Fibroblast of skin of right biceps (primary cell): ENCODE measurements around the gene L3MBTL4.

Experiments used
- DNase-seq: peaks from one replicate; pipeline ENCODE4 v3.0.0-alpha.2; 2013

L3MBTL4 gene

DNA sequence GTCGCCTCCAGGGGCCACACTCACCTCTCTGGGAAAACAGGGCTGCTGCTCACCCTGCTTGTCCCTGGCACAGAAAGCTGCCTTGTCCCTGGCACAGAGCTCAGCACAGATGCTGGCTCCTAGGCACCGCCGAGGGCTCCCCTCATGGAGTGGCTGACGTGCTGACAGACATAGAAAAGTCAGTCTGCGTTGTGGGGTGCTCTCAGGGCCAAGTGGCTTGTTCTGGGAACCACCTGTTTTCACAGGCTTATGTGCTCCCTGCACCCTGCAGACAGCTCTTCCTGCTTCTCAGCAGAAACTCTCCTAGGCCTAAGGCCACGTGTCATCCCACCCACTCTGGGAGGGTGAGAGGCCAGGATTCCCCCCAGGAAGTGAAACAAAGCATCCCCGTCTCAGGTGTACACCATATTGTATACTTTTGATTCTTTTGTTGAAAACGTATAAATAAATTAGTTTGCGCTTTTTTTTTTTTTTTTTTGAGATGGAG lies 434.7 kb downstream of the L3MBTL4 start:
- no peak for DNase-seq

DNA sequence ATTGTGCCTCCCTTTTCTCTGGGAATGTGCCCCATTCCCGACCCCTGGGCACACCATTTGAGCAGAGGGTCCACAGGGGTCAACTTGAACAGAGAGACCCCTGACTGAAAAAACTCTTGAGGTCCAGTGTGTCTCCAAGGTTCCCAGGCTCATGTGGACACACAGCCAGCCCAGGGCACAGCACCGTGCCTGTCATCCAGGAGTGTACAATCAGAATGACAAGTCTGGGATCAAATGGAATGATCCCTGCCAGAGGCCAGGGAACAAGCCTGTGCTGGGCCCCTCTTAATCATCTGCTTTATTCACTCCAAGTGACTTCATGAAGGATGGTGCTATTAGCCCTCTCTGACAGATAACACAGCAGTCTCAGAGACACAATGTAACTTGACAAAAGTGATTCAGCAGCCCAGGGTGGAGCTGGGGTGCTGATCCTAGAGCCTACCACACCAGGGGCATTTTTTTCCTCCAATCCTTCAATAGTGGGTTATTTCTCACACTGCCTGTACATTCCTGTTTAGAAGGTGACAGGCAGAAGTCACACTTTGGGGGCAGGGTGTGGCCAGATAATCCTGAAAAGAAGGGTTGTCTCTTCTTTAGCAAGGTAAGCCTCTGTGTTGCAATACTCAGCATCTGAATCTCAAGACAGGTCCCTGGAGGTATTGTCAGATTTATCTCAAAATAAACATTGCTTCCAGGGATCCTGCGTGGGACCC lies 435.4 kb downstream of the L3MBTL4 start:
- no peak for DNase-seq

DNA sequence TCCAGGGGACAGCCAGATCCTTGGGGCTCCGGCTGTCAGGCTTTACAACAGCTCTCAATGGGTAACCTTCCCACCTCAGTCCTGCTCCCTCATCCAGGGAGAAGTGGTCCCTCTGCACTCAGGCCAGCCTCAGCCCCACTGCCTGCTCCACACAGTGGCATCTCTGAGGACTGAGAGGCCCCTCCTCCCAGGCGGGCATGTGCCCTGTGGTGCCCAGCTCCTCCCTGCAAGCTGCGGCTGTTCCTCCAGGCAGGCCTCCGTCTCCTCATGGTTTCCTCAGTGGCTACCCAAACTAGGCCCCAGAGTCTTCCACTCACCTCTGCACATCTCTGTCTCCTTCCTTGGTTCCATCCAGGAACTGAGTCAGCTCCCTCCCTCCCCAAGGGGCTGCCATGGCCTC lies 437.7 kb downstream of the L3MBTL4 start:
- no peak for DNase-seq

DNA sequence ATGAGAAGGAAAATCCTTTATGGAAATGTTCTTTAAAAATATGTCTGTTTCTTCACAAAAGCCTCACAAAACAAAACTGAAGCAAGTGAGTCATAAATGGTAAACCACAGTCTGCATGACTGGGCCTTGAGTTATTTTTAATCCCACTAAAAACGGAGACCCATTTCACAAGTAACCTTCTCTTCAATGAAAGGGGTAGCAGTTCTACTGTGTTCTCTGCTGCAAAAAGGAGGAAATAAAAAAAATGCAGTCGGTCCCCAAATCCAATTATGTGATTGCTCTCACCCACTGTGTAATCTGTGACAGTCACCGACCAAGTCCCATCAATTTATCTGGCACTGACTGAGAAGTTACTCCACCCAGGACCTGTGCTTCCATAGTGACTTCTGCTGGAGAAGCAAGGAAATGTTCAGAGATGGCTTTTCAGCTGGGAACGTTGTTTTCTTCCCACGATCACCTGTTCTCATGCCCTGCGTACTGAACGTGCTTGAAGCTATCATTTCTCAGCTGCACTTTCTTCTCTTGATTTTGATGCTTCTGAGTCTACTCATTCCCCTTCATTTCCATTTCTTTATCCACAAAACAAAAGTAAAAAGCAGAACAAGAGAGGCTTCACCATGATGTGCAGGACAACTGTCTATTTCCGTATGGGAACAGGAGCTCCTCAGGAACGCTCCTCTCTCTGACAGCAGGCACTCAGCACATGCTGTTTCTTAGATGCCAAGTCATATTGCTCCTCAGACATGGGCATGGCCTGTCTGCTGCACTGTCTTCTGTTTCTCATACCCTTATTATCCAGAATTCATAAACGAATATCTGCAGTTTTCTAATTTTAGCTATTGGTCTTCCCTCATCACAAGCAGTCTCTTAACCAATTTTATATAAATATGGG lies 439.4 kb downstream of the L3MBTL4 start:
- peak; percentile 83 for DNase-seq

DNA sequence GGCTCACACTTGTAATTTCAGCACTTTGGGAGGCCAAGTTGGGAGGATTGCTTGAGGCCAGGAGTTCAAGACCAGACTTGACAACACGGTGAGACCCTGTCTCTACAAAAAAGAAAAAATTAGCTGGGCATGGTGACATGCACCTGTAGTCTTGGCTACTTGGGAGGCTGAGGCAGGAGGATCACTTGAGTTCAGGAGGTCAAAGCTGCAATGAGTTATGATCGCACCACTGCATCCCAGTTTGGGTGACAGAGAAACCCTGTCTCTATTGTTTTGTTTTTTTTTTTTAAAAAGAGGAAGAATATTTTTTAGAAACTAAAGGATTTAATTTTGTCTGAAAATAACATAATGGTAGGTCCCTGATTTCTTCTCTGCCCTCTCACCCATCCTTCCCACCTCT lies 440.0 kb downstream of the L3MBTL4 start:
- no peak for DNase-seq

DNA sequence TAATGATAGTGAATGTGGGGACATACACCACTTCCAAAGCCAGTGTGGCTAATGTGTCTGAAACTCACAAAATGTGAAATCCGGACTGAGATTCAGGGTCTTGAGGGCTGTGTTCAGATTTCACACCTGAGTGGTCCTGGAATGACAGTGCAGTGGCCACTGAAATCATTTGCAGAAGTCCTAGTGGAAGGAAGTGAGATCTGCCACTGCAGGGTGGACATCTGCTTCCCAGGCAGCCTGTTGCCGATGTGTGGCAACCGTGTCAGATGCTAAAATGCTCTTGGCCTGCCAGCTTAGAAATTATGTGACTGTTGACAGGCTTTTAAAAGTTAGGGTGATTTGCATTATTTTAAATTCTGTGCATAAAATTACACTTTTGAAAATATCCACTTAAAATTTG lies 441.6 kb downstream of the L3MBTL4 start:
- DNase-seq = no peak

DNA sequence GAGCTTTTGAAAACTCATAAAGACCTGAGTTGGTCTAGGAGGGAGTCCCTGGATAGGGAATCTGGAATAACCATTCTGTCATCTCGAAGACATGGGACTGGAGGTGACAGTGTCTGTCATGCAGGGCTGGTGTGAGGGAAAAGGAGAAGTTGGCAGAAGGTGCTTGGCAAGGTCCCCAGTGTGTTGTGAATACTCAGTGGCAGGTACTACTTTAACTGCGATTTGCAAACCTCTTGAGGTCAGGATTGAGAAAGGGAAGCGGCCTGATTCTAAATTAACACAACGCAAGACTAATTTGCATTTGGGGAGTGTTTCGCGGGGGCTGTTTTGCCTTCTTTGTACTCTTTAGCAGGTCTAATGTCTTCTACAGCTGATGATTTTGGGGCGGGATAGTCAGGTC lies 442.4 kb downstream of the L3MBTL4 start:
- no peak for DNase-seq

DNA sequence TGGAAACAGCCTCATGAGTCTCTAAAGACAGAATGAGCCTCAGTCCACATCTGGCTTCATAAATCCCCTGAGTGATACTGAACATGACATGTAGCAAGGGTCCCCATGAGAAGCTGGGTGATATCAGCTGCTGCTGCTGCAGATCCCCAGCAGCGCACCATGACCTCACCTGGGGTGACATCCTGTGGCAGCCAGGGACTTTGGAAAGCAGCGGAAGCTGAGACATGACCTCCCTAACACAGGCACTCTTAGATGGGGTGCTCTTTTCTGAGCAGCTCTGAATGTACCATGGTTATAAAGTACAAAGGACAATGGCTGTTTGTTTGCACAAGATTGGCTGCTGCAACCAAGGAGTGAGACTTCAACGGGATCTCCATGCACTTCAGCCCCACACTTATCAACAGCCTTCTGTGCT lies 444.7 kb downstream of the L3MBTL4 start:
- no peak for DNase-seq

DNA sequence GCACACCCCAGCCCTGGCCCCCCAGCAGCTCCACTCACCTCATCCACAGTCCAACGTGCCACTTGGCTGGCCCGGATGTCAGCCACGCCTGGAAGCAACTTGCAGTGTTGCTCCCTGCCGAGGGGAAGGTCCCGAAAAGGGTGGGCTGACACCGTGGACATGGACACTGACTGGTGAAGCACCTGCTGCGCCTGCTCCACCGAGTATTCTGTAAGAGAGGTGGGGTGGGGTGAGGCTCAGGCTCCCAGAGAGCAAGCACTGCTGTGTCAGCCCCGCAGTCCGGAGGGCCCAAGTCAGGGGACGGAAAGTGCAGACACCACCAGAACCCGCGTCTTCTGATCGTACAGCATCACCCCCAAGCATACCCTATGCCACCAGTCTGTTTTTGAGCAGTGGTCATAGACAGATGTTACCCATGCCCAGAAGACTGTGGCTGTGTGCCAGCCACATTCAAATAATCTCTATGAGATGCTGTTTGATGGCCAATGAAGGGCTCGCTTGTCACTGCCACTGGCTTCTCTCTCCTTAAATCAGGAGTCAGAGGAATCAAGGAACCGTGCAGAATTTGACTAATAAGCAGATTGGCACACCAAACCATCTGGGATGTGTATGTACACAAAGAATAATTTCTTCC lies 445.2 kb downstream of the L3MBTL4 start:
- no peak for DNase-seq

DNA sequence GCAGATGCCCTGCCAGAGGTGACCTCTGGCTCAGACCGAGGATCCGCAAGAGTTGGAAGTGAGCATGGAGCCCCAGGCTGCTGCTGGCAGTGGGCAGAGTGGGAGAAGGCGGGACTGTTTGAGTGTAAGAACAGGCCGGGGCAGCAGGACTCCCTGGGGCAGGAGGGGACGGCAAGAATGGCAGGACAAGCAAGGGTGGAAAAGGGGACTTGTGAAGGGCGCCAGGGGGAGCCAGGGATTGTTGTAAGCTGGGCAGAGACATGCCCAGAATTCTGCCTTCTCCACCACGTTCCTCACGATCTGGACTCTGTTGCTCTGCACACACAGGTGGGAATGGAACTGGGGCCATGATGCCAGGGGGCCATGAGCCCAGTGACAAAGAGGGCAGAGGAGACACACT lies 447.0 kb downstream of the L3MBTL4 start:
- DNase-seq = no peak

DNA sequence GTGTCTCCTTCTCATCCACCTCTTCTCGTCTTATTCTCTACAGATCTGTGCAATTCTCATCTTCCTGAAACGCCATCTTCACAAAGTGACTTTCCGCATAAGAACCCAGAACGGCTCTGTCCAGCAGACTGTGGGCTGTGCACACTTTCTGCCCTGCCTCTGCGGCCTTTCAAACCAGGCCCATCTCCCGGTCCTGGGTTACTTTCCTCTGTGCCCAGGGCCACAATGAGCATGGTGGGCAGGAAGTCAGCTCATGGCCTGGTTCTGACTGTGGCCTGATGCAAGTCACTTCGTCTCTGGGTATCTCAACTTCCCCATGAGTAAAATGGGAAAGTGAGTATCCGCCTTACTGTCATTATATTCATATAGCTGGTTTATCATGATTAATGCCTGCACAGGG lies 447.7 kb downstream of the L3MBTL4 start:
- DNase-seq = no peak

DNA sequence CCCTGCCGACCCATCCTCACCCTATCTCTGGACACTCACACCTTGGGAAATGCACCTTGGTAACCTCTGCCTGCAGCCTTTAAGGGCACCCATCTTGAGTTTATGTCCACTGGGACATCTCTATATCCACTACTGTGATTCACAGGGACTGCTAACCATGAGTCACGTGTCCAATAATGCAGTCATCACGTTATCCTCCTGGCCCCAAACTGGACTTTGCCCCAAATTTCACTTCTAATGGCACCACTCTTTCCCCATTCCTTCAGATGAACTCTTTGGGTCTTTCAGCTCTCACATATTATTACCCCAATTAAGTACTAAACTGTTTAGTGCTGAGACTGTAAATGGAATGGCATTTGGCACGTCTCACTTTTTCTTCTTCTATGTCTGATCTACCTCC lies 448.2 kb downstream of the L3MBTL4 start:
- no peak for DNase-seq

DNA sequence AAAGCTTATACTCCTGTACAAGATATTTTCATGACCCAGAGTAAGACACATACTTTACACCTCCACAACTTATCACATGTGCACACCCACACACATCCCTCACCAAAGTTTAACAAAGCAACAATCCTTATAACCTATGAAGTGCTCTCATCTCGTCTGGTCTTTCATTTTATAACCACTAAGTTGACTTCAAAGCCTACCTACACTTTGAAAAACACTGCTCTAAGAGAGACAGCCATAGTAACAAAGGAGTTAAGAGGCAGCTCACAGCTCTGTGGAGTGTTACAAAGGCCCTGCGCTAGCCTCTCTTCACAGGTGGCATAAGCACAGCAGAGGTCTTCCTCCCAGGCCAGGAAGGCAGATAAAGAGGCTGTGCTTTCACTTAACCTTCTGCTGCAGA lies 449.7 kb downstream of the L3MBTL4 start:
- no peak for DNase-seq

DNA sequence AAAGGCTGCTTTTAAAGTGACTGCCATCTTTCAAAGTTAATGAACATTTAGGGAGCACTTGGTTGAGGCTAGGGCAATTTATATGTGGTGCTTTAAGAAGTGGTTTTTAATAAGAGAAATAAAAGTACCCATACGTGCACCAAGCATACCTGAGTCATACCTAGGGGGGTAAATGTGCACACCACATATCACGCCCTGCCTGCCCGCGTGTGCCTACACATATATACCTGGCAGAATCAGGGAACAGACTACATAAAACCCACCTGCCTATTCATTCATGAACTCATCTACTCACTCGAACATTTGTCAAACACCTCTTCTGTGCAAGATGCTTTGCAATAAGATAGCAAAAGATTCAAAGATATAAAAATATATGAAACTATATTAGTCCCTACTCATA lies 450.1 kb downstream of the L3MBTL4 start:
- DNase-seq = no peak

DNA sequence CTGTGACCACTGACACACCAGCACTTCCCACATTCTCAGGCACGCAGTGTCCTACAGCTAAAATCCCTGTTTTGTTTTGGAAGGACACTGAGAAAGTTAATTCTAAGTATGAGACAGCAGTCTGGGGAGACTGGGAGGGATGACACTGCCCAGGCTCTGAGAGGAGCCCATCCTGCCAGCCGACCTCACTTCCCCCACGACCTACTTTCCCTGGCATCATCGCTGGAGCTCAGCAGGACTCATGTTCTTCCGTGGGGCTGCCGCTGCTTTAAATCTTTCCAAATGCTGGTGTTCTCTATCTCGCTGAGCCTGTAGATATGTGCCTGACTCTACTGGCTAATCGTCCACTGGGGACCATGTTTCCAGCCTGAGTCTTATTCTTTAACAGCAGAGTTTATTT lies 450.6 kb downstream of the L3MBTL4 start:
- DNase-seq = no peak

DNA sequence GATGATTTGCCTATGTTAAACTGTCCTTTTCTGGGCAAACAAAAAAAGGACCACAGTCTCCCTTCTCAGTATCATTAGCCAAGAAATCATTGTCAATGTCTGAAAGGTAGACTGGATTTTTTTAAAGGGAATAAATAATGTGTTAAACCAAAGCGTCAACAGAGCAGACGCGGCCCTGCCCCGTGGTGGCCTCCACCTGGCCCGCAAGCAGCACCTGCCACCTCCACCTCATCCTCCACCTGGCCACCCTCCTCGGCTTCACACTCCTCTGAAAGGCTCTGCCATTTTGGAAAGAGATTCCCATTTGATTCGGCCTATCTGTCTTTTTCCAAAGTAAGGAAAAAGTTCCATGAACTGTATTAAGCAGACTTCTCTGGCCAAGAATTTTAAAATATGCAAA lies 451.4 kb downstream of the L3MBTL4 start:
- no peak for DNase-seq

DNA sequence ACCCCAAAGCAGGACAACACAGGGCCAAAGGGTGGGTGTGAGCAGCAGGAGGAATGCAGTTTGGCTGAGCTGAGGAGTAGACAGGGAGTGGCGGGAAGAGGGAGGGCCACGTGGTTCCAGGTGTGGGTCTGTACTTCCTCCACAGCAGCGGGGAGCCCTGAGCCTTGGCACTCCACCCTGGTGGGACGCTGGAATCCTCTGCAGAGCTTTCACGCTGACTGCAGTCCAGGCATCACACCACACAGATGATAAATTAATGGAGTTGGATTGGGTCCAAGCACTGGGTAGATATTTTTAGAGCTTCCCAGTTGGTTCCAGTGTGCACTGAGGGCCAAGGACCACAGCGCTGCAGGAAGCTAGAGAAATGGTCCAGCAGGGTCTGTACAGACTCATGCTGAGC lies 452.3 kb downstream of the L3MBTL4 start:
- no peak for DNase-seq

DNA sequence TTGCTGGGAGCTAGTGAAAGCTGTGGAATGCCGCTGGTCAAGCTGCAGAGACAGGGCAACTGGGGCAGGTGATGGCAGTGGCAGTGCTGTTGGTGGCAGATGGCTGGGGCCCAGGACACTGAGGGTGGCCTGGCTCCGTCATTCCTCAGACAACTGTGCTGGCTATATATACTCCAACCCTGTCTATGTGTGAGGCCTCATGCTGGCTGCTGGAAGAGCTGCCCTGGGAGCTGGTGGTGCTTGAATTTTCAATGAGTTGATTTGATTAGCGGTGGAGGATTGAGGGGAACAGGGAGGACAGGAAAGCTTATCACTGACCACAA lies 452.9 kb downstream of the L3MBTL4 start:
- DNase-seq = no peak

DNA sequence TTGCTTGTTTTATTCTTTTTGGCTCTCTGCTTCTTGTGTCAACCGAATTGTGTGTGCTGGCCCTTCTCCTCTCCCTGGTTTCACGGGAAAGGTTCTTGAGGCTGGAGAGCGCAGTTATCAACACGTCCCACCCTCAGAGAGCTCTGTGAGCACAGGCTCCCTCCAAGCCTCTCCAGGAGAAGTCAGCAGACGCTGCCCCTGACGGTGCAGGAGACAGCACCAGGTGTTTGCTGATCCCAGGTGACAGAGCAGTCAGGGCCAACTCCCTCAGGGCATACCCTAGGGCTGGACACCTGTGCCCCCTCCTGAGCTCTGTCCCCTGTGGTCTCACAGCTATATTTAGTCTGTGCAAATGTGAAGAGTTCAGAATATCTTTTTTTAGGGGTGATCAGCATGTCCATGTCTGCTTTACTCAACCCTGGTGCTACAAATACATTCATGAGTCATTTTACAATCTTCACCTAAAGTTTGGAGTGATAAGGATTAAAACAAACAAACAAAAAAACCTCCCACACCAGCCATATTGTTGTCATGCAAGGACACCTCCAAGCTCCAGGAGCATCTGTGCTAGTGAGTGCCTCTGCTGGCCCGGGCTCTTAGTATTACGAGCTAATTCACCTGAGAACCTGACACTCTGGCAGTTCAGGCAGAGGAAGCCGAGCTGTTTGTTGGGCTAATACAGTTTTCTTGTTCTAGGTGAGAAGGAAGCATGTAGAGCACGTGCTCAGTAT lies 453.4 kb downstream of the L3MBTL4 start:
- no peak for DNase-seq

DNA sequence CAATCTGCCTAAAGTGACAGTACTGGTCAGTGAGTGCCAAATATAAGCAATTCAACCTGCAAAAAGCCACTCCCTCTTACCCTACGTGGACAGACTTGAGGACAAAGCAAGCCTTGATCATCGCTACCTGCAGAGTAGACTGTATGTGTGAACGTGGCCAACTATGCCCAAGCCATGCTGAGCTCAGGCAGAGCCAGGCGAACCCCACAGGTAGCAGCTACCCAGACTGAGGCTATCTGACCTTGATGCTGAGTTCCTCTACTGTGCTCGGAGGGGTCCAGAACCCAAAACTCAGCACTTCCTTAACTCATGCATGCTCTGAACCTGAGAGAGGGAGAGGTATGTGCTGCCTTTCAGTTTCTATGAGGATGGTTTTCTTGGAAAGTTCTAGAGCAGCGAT lies 455.9 kb downstream of the L3MBTL4 start:
- no peak for DNase-seq

DNA sequence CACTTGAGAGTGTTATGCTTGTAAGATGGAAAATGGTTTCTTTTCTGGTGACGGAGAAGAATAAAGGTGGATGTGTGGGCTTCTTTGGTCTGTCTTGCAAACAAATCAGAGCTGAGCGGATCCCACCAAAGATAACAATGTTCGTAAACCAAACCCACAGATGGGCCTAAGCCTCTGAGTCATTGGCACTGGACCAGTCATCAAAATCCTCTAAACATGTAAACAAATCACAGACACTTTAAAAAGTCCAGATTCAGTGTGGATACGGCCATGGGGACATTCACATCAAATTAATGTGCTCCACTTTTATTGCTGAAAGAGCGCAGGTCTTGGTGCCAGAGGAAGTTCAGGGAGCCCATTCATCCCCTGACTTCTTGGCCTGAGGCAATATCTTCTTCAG lies 458.9 kb downstream of the L3MBTL4 start:
- DNase-seq = no peak

DNA sequence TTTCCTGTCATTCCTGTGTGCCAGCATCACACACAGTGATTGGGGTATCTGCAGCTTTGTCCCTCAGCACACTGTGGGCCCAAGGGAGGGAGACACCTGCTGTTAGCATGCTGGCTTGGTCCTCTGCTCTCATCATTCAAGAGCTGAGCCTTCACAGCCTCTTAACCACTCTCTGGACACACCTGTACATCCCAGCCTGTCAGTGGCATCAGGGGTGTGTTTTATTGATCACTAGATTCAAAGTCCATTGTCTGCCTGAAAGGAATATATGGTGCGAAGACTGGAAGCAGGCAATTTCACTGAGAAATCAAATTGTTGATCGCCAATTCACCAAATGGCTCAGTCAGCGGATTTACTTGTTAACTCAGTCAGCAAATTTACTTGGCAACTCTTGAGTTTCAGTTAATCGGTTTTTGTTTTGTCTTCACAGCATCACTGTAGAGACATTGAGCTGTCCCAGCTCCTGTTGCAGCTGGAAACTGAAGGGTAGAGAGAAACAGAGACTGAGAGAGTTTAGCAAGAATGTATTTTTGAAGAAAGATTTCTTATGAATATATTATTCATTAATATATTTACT lies 463.1 kb downstream of the L3MBTL4 start:
- DNase-seq = no peak

DNA sequence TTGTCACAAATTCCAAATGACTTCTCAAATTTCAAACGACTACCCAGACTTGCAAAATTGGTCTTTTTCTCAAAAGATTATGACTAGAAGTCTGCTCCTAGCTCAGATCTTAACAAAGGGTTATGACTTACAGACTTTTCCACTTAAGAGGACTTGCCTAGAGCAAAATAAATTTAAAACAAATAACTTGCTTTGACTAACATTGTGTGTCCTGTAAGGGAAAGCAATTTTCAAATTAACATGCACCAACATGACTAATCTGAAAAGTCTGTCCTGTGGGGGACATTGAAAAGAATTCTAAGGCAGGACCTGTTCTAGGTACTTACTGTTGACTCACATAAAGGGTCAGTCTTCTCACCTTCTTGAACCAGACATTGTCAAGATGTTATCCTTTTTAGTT lies 465.9 kb downstream of the L3MBTL4 start:
- no peak for DNase-seq
